Measurements from ENCODE around the gene KRTAP4-12. TPM values are rescaled to one million over a fixed set of nuclear protein-coding genes. Genes with fewer than 3 reads are reported as not detected.

The KRTAP4-12 gene
- polyA plus RNA-seq, 1 donor from 2014 or later, result not detected

- no peak overlapping the region for H3K9ac ChIP-seq (ENCODE audit: low read length)
- no peak overlapping the region for H3K4me3 ChIP-seq (ENCODE audit: low read length)
- H3K9me2 ChIP-seq (ENCODE audit: insufficient read depth, low read length), result no peaks in the 10 kb centered on the region
- no peaks in the 10 kb centered on the region for H3K27me3 ChIP-seq (ENCODE audit: insufficient read depth, low read depth, low read length)
- no peaks in the 10 kb centered on the region for H4K20me1 ChIP-seq (ENCODE audit: insufficient read depth)
- TF ChIP-seq TAF1 (IDR thresholded peaks at IDR 0.05; ENCODE audit: low read depth) (no peak), EP300 (conservative IDR thresholded peaks at IDR 0.05; ENCODE audit: poor library complexity, severe bottlenecking) (no peak), CTCF (IDR thresholded peaks at IDR 0.05; ENCODE audit: poor library complexity, severe bottlenecking) (no peak), SMC3 (conservative IDR thresholded peaks at IDR 0.05; ENCODE audit: poor library complexity) (no peak), MXI1 (conservative IDR thresholded peaks at IDR 0.05; ENCODE audit: poor library complexity, severe bottlenecking) (no peak), POLR2AphosphoS5 (IDR thresholded peaks at IDR 0.05) (no peak), REST (IDR thresholded peaks at IDR 0.05; ENCODE audit: borderline replicate concordance) (no peak), EZH2 (IDR thresholded peaks at IDR 0.05; ENCODE audit: borderline replicate concordance, insufficient read depth, low read length, poor library complexity, severe bottlenecking) (no peak), RAD21 (conservative IDR thresholded peaks at IDR 0.05) (no peak)
- no peaks in the 10 kb centered on the region for H3K9me3 ChIP-seq (ENCODE audit: low read length)
- no peaks in the 10 kb centered on the region for H3K36me3 ChIP-seq (ENCODE audit: insufficient read depth, low read length)
- H3K4me2 ChIP-seq (ENCODE audit: low read length), result no peak overlapping the region
- H3F3A ChIP-seq (ENCODE audit: insufficient read depth, low read length, poor library complexity, severe bottlenecking), result no peaks in the 10 kb centered on the region
- H2AFZ ChIP-seq (ENCODE audit: low read depth, low read length), result no peak overlapping the region
- H3K79me2 ChIP-seq (replicated peaks; ENCODE audit: insufficient read depth, low read length), result no peaks in the 10 kb centered on the region
- no peak overlapping the region for H3K27ac ChIP-seq (ENCODE audit: low read length)
These were observed 8.0 kb upstream of the KRTAP4-12 start for GRCh38 chr17:41131979-41132378.

GRCh38 chr17:41127371-41127770 lies 3.4 kb upstream of the KRTAP4-12 start:
- H4K20me1 ChIP-seq (ENCODE audit: insufficient read depth), result no peaks in the 10 kb centered on the region
- no peaks in the 10 kb centered on the region for H3K79me2 ChIP-seq (replicated peaks; ENCODE audit: insufficient read depth, low read length)
- H3K36me3 ChIP-seq (ENCODE audit: insufficient read depth, low read length), result no peaks in the 10 kb centered on the region
- H3K4me3 ChIP-seq (ENCODE audit: low read length), result no peak overlapping the region
- no peak overlapping the region for H3K27ac ChIP-seq (ENCODE audit: low read length)
- no peaks in the 10 kb centered on the region for H3F3A ChIP-seq (ENCODE audit: insufficient read depth, low read length, poor library complexity, severe bottlenecking)
- H3K4me2 ChIP-seq (ENCODE audit: low read length), result no peak overlapping the region
- H3K27me3 ChIP-seq (ENCODE audit: insufficient read depth, low read depth, low read length), result no peaks in the 10 kb centered on the region
- no peaks in the 10 kb centered on the region for H3K9me3 ChIP-seq (ENCODE audit: low read length)
- no peak for TF ChIP-seq REST (IDR thresholded peaks at IDR 0.05; ENCODE audit: borderline replicate concordance)
- no peak for TF ChIP-seq CTCF (IDR thresholded peaks at IDR 0.05; ENCODE audit: poor library complexity, severe bottlenecking)
- TF ChIP-seq RAD21 (conservative IDR thresholded peaks at IDR 0.05), result no peak
- TF ChIP-seq EZH2 (IDR thresholded peaks at IDR 0.05; ENCODE audit: borderline replicate concordance, insufficient read depth, low read length, poor library complexity, severe bottlenecking), result no peak
- no peak for TF ChIP-seq SMC3 (conservative IDR thresholded peaks at IDR 0.05; ENCODE audit: poor library complexity)
- no peak for TF ChIP-seq EP300 (conservative IDR thresholded peaks at IDR 0.05; ENCODE audit: poor library complexity, severe bottlenecking)
- no peak for TF ChIP-seq MXI1 (conservative IDR thresholded peaks at IDR 0.05; ENCODE audit: poor library complexity, severe bottlenecking)
- no peak for TF ChIP-seq POLR2AphosphoS5 (IDR thresholded peaks at IDR 0.05)
- no peak for TF ChIP-seq TAF1 (IDR thresholded peaks at IDR 0.05; ENCODE audit: low read depth)
- H2AFZ ChIP-seq (ENCODE audit: low read depth, low read length), result no peak overlapping the region
- H3K9me2 ChIP-seq (ENCODE audit: insufficient read depth, low read length), result no peaks in the 10 kb centered on the region
- no peak overlapping the region for H3K9ac ChIP-seq (ENCODE audit: low read length)

Measured in neural cell (in vitro differentiated cells).